GM18517 (cell line): ENCODE measurements around the gene ODAPH.
A peak's percentile ranks its signal among the peaks of the same experiment; 100 is the strongest.
"Not testable (repeated sequence)": the region's sequence is repeated elsewhere in the genome, so short reads cannot be mapped to it uniquely, and the experiment has no call there.

Experiments used
- ATAC-seq: cut with Tn5 transposase; IDR thresholded peaks from one replicate; pipeline ENCODE4 v1.9.1; 2021; ENCODE audit warnings: mild to moderate bottlenecking, moderate library complexity; ENCODE audit not compliant: unreplicated experiment

ODAPH gene, protein sequence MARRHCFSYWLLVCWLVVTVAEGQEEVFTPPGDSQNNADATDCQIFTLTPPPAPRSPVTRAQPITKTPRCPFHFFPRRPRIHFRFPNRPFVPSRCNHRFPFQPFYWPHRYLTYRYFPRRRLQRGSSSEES

DNA sequence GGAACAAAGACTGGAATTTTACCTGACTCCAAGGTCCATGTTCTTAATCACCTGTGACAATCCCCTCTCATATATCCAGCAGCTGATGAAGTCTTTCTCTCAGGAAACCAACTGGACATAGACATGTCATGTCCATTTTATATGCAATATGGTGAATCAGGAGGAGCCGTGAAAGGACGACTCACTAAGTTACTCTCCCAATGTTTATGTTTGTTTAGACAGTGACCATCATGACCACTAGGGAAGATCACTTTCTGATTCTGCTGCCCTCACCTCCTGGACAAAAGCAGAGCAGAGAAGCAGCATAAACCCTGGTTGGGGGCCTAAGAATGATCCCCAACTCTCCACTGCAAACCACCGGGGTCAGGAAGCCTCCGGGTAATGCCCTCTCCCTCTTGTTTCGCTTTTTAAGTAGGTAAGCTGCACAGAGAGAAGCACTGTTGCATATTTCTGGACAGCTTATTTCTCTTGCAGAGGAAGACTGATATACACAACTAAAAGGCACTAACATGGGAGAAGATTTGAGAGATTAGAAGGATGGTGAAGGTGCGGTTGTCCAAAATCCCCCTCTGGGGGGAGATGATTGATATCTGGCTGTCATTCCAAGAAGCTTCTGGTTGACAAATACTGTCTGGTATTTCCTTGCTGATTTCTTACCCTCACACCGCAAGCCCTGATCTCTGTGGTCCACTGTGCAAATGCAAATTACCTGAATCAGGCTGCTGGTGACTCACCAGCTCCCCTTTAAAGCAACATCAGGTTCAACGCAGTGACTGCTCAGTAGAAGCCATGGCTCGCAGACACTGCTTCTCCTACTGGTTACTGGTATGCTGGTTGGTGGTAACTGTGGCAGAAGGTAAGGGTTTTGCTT lies at the start of gene ODAPH:
TSS of gene ODAPH (plus strand) at position 773 of the 871 bp plus-strand sequence. CDS start at position 790, 17 bp downstream.
- ATAC-seq = peak; percentile 81

DNA sequence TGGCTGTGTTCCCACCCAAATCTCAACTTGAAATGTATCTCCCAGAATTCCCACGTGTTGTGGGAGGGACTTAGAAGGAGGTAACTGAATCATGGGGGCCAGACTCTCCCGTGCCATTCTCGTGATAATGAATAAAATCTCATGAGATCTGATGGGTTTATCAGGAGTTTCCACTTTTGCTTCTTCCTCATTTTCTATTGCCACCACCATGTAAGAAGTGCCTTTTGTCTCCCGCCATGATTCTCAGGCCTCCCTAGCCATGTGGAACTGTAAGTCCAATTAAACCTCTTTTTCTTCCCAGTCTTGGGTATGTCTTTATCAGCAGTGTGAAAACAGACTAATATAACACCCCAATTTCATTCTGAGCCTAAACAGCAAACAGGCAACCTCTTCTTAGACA lies 46.3 kb upstream of the ODAPH start:
- not testable (repeated sequence) for ATAC-seq

DNA sequence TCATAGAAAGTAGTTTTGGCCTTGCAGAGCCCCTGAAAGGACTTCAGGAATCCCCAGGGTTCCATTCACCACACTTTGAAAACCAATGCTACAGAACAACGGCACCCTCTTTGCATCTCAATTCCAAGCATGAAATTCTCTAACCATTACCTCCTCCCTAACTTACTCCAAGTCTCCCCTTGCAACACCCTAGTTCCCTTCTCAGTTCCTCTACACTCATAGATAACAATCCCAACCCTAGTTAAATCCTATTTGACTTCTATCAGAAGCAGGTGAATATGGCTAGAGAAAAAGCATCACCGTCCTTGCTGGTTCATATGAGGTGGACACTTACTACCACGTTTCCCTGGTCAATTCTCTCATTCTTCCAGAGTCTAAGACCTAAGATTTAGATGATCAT lies 44.0 kb upstream of the ODAPH start:
- no peak for ATAC-seq

DNA sequence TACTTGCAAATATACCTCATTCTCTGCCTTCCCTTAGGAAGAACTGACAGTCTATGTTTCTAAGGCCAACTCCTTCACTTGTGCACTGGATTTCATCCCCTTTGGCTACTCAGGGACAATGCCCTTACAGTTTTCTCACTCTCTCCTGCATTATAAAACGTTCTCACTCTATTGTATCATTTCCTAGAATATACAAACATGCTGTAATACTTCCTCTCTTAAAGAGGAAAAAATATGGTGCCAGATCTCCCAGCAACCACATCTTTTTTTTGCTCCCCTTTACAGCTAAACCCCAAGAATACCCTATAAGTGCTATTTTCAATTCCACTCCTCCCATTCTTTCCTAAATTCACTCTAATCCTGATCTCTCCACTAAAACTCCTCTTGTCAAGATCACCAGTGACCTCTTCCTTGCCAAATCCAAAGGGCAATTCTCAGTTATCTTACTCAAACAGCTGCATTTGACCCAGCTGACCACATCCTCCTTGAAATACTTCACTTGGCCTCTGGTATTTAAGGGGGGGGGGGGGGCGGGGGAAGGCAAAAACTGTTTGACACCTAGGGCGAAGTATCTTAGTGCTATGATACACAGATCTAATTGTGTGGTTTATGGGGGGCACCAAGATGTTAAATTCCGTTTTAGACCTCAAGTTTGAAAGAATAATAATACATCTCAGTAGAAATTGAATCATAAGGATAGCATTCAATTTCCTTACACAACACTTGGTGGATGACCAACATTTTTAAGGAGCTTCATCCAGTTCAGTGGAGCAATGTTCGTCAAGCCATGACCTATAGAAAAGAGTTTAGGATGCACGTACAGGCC lies 43.3 kb upstream of the ODAPH start:
- no peak for ATAC-seq

DNA sequence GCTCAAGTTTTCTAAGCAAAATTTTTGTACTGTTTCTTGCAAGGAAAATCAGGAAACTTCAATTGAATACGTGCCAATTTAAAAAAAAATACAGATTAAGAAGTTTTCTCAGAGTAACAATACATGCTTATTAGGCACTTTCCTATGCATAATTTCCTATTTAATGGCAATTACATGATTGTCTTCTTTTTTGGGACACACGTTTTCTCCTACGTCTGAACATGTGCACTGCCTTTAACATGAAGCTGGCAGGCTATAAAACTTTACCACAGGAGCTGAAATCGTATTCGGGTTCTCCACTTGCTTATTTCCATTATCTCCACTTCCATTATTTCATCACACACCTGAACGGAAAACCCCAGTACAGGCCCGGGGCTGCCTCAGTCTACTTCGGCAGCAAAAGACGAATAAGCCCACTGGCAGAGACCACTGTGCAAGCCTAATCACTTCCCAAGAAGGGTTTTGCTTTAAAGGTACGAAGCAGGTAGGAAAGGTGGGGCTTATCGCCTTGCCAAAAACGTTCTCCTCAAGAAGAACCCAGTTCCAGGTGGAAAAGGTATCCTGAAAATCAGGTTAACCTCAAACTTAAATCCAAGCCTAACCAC lies 42.2 kb upstream of the ODAPH start:
- ATAC-seq = no peak

DNA sequence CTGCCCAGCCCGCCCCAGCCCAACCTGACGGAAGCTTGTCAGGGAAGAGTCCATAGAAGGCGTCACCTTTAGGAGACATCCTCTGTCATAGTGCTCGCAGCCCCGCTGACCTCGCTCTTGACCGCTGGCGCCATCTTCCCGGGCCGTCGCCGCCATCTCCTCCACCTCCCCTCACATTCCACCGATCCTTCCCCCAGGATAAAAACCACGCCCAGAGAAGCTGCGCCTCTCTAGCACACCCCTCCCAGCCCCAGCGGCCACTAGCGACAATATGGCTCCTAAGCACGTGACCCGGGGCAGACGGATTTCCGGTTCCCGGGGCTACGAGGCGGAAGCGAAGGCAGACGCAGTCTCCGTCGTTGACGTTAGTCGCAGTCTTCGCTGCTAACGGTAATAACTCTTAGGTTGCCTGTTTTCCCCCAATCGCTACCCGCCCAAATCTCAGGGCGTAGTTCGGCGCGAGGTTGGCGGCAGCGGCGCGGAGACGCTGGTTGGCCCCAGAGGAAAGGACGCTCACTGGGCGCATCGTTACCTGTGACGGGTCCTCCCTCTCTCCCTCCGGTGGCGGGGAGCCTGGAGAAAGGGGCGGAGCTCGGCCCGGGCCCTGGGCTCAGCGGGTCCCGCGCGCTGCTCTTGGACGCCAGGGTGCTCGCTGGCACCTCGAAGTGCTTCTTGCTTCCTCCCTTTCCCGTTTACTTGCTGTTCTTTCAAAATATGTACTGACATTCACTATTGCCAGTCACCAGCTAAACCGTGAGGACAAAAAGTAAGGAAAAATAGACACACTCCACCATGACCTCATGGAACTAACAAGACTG lies 41.5 kb upstream of the ODAPH start, which contains the start of the genes RCHY1 and THAP6:
TSS of gene RCHY1 (minus strand) at position 273 of the 818 bp plus-strand sequence. CDS start at position 156, 117 bp downstream.
TSS of gene THAP6 (plus strand) at position 343 of the 818 bp plus-strand sequence. CDS start 980 bp downstream, outside the sequence.
- ATAC-seq = peak; percentile 95

DNA sequence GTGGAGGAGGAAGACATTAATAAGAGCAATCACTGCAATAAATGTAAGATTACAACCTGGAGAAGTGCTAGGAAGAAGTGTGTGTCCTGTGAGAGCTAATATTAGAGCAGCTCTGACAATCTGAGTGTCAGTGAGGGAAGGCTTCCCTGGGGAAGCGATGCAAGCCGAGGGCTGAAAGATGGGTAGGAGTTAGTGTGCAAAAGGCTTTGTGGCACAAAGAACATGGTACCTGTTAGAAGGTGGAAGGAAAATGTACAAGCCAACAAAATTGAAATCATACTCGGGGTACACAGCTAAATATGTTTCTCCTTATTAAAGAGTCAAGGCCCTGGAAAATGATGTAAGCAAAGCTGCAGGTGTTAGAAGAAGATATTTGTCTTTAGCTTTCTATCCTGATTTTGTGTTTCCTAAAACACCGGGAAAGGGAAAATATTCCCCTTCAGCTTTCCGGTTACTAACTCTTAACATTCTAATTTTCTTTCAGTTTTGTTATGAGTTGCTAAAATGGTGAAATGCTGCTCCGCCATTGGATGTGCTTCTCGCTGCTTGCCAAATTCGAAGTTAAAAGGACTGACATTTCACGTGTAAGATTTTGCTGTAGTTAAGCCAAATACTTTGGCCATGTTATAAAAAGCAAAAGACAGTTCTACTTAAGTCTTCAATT lies 40.8 kb upstream of the ODAPH start:
- no peak for ATAC-seq

DNA sequence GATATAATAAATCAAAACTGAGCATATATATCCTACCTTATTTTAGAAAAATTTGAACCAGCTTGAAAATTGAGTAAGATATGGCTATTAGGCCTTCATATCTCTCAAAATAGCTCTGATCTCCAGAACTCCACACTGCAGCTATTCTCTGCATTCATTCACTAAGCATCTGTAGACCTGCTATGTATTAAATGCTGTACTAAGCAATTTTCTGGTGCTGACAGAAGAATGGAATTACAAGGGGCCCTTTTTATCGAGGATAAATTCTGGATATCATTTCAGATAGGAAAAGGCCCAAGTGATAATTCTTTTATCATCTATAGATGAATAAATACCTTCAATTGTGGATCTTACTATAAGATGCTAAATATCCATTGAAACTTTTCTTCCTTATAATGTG lies 39.7 kb upstream of the ODAPH start:
- ATAC-seq = no peak

DNA sequence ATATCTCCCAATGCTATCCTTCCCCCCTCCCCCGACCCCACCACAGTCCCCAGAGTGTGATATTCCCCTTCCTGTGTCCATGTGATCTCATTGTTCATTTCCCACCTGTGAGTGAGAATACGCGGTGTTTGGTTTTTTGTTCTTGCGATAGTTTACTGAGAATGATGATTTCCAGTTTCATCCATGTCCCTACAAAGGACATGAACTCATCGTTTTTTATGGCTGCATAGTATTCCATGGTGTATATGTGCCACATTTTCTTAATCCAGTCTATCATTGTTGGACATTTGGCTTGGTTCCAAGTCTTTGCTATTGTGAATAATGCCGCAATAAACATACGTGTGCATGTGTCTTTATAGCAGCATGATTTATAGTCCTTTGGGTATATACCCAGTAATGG lies 36.4 kb upstream of the ODAPH start:
- not testable (repeated sequence) for ATAC-seq

DNA sequence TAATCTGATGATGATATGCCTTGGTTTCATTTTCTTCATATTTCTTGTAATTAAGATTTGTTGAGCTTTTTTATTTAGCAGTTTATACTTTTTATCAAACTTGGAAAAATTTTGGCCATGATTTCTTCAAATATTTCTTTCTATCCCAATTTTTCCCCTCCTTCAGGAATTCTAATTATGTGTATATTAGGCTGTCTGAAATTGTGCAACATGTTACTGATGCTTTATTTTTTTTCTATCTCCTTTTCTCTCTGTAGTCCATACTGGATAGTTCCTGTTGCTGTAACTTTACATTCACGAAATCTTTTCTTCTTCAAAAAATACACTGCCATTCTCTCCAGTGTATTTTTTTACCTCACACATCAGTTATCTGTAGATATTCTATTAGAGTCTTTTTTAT lies 30.8 kb upstream of the ODAPH start:
- no peak for ATAC-seq

DNA sequence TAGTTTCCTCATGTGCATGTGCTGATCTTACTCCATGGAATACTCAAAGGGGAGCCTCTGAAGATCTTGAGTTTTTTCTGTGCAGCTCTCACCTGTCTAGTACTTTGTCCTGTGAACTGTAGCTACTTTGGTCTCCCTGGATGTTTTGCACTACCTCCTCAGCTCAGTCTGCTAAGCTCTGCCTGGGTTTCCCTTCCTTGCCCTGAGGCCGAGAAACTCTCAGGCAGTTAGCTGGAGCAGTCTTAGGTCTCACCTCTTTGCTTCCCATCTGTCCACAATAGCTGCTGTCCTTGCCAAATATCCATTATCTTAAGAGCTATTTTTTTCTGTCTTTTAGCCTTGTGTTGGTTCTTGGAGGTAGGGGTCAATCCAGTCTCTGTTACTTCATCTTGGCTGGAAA lies 30.0 kb upstream of the ODAPH start:
- ATAC-seq = no peak

DNA sequence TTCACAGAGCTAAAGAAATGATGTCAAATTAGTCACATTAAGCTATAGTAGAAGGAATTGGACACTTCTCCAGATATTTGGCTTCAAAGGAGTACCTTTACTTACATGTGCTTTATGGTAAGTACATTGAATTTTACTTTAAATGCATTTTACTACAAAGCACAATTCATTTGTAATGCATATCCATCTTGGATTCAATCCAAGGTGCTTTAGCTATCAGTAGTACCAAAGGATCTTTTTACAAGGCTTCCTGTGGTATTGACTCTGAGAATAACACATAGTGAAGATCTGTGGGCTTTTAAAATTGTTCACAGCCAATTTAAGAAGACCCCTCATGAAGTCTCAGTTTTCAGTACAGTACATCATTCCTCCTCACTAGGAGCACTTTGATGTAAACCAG lies 28.4 kb upstream of the ODAPH start:
- no peak for ATAC-seq

DNA sequence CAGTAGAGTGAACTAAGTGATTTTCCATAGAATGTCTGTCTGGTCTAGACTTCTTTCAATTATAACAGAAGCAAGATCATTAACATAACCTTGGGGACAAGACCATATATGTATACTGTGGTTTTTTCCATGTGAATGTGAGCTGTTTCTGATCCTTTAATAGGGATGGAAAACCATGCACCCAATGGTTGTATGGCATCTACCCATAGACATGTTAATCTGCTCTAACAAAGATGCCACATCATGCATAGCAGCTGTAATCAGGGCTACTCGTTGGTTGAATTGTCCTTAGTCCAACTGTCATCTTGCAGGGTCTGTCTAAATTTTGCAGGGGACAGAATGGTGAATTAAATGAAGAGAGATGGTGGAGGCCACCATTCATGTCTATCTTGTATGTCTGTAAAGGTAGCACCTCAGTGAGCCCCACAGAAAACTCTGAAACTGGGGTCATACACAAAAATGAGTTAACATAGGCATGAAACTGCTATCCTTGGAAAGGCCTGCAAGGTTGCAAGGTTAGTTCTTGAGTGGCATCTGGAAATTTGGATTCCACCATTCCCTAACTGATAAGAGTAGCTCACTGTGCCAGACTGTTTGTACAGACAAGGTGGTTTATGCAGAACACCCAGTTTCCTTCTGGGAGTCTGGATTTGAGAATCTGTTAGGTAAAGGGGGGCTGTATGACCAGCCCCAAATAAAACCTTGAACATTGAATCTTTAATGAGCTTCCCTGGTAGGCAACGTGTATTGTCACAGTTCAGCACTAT lies 25.1 kb upstream of the ODAPH start:
- no peak for ATAC-seq

DNA sequence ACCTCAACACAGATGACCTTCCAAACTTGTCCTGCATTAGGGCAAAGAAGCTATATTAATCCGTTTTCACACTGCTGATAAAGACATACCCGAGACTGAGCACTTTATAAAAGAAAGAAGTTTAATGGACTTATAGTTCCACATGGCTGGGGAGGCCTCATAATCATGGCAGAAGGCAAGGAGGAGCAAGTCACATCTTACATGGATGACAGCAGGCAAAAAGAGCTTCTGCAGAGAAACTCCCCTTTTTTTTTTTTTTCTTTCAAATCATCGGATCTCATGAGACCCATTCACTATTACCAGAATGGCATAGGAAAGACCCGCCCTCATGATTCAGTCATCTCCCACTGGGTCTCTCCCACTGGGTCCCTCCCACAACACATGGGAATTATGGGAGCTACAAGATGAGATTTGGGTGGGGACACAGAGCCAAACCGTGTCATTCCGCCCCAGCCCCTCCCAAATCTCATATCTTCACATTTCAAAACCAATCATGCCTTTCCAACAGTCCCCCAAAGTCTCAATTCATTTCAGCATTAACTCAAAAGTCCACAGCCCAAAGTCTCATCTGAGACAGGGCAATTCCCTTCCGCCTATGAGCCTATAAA lies 24.2 kb upstream of the ODAPH start:
- not testable (repeated sequence) for ATAC-seq

DNA sequence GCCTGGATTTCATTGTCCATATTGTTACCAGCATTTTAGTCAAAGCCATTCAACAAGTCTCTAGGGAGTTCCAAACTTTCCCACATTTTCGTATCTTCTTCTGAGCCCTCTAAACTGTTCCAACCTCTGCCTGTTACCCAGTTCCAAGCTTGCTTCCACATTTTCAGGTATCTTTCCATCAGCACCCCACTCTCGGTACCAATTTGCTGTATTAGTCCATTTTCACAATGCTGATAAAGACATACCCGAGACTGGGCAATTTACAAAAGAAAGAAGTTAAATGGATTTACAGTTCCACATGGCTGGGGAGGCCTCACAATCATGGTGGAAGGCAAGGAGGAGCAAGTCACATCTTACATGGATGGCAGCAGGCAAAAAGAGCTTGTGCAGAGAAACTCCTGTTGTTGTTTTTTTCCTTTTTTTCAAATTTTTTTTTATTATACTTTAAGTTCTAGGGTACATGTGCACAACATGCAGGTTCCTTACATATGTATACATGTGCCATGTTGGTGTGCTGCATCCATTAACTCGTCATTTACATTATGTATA lies 22.5 kb upstream of the ODAPH start:
- not testable (repeated sequence) for ATAC-seq

DNA sequence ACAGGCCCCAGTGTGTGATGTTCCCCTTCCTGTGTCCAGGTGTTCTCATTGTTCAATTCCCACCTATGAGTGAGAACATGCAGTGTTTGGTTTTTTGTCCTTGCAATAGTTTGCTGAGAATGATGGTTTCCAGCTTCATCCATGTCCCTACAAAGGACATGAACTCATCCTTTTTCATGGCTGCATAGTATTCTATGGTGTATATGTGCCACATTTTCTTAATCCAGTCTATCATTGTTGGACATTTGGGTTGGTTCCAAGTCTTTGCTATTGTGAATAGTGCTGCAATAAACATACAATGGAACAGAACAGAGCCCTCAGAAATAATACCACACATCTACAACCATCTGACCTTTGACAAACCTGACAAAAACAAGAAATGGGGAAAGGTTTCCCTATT lies 21.9 kb upstream of the ODAPH start:
- ATAC-seq = not testable (repeated sequence)

DNA sequence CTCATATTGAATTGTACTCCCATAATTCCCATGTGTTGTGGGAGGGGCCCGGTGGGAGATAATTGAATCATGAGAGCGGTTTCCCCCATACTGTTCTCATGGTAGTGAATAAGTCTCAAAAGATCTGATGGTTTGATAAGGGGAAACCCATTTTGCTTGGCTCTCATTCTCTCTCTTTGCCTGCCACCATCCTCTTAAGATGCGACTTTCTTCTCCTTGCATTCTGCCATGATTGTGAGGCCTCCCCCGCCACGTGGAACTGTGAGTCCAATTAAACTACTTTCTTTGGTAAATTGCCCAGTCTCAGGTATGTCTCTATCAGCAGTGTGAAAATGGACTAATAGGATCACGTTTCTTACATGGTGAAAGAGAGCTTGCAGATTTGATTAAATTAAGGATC lies 18.6 kb upstream of the ODAPH start:
- not testable (repeated sequence) for ATAC-seq

DNA sequence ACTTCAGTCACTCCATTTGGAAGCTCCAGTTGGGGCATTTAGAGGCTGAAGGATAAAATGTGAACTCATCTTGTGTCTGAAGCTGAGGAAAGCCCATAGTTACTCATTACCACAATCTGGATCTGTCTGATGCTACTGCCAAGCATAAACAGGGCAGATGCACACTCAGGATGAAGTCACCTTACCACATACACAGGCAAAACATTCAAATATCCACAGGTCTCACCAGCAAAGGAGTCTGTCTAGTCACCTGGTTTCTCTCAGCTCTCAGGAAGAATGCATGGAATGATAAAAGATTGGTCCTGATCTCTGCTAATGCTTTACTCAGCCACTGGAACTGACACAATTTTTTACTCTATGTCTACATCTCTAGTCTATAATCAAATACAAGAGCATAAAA lies 13.0 kb upstream of the ODAPH start:
- no peak for ATAC-seq
